ENCODE results near the gene BLOC1S2. TPM values are rescaled to one million over a fixed set of nuclear protein-coding genes. Genes with fewer than 3 reads are reported as not detected.
"Not testable (repeated sequence)": the region's sequence is repeated elsewhere in the genome, so short reads cannot be mapped to it uniquely, and the experiment has no call there.

Gene BLOC1S2
- total RNA-seq (ENCODE audit: insufficient read depth, low replicate concordance) = 27.0 TPM

DNA sequence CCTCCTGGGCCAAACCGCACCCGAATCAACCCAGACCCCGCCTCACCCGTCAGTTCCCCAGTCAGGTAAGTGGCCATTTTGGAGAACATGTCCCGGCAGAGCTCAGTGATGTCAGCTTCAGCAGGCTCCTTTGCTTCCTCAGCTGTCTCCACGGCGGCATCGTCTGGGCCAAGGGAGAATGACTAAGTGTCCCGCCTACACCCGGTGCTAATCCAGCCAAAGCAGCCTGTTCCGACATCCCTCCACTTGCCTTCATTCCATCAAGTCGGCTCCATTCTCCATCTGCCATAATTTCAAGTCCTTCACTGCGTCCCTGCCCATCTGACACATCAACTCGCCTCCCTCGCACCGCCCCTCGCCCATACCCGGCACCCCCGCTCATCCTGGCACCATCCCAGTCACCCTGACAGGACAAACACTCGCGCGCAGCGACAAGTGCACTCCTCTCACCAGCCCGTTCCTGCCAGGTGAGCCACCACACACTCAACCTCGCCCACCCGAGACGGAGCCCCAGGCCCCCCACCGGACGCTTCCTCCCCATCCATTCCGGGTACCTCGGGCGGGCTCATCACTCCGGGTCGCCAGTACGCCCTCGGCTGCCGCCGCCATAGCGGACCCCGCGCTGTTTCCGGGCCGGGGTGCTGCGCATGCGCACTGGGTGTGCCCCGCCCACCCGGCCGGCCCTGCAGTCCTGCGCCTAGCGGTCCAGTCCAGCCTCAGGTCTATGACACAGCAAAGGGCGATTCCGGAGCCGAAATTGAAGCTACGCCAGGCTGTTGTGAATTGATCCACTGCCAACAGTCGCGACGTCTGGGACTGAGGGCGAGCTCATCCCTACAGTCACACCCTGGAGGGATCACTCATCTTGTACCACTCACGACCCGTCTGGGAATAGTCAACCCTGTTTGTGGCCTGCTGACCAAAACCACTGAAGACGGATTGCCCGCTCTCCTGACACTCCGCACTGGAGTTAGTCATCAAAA, at the start of gene BLOC1S2:
BLOC1S2 (minus strand) TSS at position 630 of the 983 bp plus-strand sequence; CDS start at position 609, 21 bp downstream.
- peak; percentile 88 for DNase-seq (ENCODE audit: low spot score)

DNA sequence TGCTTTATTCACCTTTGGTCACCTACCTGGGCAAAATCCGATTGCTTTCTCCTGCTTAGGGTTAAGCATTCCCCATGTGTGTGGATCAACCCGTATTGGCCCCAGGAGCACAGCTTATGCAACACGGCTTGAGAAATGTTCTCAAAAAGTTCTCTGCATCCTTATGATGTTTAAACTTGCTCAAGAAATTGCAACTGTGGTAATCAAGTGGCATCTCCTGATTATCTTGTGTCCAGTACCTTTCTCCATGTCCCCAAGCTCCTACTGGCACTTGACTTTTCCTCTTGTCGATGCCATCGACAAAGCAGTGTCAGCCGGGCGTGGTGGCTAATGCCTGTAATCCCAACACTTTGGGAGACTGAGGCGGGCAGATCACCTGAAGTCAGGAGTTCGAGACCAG, 48.3 kb upstream of the BLOC1S2 start:
- no peak for DNase-seq (ENCODE audit: low spot score)

DNA sequence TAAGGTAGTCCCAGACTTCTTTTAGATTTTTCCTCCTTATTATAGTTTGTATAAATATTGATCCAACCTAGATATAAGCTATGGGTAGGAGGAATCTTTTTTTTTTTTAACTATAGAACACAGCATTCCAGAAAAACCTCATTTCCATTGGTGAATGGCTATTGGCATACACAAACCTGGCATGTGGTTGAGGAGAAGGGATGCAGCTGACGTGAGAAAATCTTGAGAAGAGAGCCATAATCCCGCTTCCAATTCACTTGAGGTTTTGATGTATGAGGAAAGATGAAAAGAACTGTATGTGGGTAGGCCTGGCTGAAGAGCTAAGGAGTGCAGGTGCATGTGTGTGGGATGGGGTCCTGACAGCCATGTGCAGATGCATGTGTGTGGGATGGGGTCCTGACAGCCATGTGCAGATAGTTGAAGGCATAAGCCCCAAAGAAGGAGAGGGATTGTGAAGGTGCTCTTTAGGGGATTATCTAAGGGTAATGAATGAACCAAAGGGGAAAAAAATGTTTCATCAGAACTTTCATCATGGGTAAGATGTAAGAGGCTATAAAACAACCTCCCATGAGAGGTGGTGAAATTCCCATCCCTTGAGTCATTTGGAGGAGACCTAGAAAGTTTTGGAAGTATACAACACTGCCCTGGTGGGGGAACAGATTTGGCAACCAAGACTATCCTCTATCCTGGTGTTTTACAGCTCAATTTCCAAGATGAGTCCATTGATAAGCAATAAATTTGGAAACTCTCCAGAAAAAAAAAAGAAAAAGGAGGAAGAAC, 47.4 kb upstream of the BLOC1S2 start:
- no peak for DNase-seq (ENCODE audit: low spot score)

DNA sequence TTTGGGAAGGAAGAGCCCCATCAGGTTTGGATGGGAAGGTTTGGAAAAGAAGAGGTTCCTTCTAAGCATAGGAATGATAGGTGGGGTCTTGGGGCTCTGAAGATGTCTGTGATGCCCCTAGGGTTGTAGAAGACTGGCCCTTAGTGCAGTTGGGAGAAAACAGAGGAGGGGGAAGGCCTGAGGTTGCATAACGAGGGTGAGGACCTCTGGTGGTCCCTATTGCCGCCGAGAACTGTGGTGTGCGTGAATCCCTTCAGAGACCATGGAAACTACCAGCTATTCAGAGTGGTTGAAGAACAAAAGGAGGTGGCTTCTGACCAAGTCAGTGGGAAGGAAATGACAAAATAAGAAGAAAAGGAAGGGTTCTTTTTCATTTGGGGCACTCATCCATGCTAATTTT, 46.6 kb upstream of the BLOC1S2 start:
- no peak for DNase-seq (ENCODE audit: low spot score)

DNA sequence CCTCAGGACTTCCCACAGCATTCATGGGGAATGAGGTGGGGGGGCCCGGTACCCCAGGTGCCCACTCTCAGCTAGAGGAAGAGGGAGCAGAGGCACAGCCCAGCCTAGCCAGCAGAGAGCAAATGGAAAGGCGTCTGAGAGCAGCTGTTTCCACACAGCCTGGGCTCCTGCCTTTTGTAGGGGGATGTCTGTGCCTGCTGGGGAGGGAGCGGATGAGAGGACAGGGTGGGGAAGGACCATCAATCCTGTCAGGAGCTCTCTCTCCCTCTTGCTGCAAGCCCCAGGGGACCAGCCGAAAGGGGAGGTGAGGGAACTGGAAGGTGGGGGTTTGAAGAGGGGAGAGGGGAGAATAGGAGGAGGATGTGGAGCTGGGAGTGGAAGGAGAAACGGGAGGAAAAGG, 43.6 kb upstream of the BLOC1S2 start, which contains the start of gene PKD2L1:
PKD2L1 (minus strand) TSS at position 150 of the 400 bp plus-strand sequence; CDS start at position 25, 125 bp downstream.
- DNase-seq (ENCODE audit: low spot score) = no peak

DNA sequence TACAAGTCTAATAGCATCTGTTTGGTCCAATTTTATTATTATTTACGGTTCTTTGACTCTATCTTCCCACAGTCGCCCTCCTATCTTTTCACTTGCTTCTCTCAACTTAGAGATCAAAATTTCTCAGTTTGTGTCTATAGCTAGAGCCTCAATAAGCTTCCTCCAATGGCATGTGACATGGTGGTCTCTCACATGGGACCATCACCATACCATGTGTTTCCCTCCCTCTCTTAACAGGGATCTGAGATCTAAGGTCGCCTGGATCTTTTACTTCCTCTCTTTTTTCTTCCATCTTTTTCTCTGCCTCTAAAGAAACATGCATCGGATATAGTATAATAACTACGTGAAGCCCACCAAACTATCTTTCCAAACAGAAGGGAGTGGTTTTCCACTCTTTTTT, 41.7 kb upstream of the BLOC1S2 start:
- no peak for DNase-seq (ENCODE audit: low spot score)

DNA sequence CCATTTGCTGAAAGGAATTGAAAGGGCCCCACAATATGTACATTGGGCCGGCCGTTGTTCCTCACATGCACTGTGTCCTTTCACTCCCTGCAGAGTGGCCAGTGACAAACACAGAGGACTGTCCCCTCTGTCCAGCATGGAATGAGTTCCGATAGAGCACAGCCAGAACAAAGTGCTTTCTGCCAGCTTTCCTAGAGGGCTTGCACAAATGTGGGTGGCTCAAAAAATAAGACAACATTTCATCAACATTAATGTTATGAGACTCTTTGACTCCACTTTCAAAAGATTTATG, 41.2 kb upstream of the BLOC1S2 start:
- DNase-seq (ENCODE audit: low spot score) = no peak

DNA sequence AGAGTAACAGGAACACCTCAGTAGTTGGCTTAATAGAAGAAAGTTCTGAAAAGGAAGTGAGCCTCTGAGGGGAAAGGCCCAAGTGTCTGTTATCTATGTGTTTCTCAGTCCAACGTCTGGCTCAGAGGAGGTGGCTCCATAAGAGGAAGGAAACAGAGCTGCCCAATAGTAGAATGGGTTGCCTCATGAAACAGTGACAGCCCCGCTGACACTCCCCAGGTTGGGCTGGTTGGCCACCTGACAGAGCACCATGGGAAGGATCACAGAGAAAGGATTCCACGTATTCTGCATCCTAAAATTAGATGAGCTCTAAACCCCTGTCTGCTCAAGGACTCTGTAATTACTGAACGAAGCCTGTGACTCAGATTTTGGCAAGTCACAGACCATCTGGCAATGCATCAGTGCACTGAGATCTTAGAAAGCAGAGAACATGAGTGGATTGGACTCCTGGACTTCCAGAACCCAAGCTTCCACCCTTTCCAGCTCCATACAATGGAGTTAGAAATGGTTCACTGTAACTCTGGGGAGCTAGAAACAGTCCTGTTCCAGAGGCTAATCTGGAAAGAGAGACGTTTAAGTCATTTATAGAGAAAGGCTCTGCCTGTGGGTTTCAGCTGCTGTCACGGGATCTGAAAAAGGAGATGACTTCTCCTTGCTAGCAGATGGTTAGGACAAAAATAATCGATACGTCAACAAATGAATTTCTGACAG, 40.7 kb upstream of the BLOC1S2 start:
- peak; percentile 64 for DNase-seq (ENCODE audit: low spot score)

DNA sequence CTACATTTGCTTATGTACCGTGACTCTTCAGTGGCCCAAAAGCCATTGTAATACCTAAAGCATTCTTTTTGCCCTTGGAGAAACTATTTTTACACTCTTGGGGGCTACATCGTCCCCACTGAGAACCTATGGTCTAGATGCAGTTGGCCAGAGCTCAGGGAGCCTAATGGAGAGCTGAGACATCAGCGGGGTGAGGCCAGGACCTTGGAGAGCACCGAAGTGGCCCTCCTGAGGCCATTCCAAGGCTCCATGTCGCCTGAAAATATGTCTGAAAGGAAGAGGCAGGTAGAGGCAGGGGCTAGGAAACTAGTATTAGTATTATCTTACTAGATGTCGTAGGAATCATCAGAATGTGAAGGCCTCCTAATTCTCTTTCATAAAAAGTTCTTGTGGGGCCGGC, 38.7 kb upstream of the BLOC1S2 start:
- no peak for DNase-seq (ENCODE audit: low spot score)

DNA sequence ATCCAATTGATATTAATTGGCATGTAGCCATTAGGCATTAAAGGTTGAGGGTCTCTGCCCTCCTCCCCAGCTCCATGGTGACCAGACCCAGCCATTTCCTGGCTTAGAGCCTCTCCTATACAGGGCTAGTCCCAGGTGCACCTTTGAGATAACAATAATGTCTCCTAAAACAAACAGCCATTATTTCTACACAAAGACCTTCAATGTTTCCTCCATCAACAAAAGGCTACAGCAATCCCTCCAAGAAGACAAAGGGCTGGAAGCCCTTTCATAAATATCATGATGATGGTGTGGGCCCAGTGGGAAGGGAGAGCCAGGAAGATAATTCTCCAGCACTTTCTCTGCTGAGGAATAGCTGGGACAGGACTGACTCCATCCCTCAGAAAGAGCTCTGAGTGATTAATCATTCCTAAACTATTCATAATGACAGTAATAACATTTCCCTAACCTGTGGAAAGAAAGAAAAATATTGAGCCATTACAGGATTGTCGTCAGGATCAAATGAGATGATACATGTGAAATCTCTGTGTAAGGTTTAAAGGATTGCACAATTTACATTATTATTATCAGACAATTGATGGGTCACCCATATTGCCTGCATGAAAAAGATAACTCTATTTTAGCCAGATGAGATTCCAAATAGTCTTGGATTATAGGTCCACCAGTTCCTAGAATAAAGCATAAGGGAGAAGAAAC, 33.4 kb upstream of the BLOC1S2 start:
- no peak for DNase-seq (ENCODE audit: low spot score)

DNA sequence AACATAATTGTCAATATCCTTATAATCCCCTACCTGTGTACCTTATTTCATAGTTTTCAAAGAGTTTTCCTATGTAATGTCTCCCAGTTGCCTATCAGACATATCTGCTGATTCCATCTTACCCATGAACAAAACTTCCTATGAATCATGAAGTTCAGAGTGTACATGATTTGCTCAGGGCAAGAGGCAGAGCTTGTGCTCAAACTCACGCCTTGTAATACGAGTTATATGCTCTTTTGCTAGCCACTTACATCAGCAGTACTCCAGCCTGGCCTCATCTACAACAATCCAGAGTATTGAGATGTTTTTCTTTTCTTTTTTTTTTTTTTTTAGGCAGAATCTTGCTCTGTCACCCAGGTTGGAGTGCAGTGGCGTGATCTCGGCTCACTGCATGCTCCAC, 31.7 kb upstream of the BLOC1S2 start:
- DNase-seq (ENCODE audit: low spot score) = no peak

DNA sequence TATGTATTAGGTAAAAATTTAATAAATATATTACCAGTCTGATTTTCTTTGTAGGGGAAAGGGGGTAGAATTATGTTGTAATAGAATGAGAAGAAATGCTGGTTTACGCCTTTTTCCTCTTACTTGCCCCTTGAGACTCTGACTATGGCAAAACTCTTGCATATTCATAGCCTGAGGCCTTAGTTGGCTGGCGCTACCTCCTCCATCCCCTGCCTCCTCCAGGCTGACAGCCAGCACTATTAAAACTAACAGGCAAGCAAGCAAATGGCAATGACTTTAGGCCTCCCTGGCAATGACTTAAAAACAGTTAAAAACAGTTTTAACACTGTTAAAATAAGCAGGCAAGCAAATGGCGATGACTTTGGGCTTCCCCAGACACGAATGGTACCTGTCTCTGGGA, 29.1 kb upstream of the BLOC1S2 start:
- DNase-seq (ENCODE audit: low spot score) = no peak

DNA sequence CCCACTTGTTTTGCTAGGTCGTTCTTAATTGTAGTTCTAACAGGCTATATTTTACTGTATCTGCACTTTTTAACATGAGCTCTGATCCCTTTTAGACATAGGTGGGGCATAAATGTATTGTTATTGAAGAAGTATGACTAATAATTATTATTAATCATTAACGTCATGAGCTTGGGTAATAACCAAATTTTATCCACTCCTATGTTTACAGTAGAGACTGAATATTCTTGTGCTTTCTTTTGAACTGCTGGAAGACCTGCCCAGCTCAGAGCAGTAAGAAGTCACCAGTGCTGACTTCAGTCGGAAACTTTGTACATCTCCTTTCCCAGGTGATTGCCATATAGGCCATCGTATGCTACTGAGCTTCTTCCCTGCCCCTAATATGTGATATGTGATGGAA, 24.8 kb upstream of the BLOC1S2 start:
- no peak for DNase-seq (ENCODE audit: low spot score)

DNA sequence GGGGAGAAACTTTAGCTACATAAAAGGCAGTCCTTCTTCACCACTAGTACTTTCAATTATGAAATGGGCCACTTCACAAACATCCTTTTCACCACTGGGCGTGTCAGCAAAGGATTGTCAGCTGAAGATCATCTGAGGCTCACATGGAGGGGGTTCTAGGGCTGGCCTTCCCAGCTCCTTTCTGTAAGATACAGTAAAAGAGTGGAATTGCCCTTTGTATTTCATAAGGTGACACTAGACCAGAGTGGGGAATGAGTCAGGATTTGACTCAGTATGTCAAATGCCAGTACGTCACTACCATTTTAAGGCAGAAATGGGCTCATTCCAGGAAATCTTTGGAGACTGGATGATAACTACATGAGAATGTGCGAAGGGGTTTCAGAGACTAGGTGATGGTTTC, 21.2 kb upstream of the BLOC1S2 start:
- DNase-seq (ENCODE audit: low spot score) = no peak

DNA sequence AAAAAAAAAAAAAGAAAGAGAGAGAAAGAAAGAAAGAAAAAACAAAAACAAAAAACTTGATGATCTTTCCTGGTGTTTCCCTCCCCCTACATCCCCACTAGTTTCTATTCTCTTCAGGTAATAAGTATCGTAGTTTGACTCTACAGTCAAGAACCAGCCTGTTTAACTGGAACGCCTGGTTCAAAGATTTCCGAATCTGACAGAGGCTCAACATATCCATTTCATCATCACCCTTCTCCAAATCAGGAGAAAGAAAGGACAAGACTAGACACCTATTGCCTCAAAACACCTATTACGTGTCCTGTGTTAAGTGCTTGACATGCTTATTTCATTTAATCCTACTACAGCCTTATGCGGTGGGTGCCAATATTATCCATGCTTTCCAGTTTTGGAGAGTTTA, 20.4 kb upstream of the BLOC1S2 start:
- DNase-seq (ENCODE audit: low spot score) = no peak

DNA sequence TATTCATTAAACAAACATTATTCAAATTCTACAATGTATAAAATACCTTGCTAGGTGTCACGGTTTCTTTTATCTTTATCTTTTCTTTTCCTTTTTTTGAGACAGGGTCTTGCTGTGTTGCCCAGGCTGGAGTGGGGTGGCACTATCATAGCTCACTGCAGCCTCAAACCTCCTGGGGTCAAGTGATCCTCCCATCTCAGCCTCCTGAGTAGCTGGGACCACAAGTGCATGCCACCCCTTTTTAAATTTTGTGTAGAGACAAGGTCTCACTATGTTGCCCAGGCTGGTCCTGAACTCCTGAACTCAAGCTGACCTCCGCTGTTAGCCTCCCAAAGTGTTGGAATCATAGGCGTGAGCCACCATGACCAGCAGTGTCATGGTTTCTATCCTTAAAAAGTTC, 17.9 kb upstream of the BLOC1S2 start:
- DNase-seq (ENCODE audit: low spot score) = no peak

DNA sequence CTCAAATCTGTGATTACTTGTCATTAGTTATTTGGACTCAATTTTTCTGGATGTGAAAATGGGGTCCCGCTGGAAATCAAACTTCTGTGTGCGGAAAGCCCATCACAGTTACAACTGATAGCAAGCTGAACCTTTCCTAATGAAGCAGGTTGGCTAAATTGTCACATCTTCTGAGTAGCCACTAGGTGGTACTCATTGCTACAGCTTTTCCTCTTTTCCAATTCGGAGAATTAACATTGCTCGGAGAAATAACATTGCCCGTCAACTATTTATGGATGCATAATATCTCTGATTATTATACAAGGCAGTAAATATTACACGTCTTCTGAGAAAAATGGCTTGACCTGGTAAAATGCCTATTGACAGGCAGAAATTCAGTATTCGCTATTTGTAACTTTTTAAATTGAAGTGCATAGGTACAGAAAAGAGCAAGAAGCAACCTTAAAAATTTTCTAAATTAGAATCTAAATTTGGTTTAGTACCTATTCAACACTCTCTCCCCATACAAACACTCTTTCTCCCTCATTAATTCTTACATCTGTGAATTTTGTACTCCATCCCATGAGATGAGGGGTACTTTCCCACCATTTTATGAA, 17.3 kb upstream of the BLOC1S2 start:
- DNase-seq (ENCODE audit: low spot score) = no peak

DNA sequence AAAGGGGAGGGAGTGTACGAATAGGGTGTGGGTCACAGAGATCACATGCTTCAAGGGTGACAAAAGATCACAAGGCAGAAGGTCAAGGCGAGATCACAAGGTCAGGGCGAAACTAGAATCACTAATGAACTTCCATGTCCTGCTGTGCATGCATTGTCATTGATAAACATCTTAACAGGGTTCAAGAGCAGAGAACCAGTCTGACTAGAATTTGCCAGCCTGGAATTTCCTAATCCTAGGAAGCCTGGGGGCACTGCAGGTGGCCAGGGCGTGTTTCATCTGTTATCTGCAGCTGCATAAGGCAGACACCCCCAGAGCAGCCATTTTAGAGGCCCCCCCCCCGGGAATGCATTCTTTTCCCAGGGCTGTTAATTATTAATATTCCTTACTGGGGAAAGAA, 14.6 kb upstream of the BLOC1S2 start:
- not testable (repeated sequence) for DNase-seq (ENCODE audit: low spot score)

DNA sequence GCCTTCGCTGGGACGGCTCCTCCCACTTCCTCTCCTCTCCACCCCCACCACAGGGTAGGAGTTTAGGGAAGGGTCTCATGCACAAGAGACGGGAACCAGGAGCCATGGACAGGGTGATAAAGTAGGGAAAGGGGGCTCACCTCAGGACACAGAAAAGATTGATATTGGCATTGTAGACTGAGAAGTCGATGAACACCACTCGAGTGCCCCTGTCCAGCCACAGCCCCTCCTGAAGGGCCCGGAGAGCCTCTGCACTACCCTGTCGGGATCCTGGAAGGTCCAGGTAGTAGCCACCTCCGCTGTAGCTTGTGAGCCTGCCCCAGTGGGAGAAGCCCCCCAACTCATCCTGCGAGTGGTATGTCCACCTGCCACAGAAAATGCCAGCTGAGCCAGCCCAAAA, 10.8 kb upstream of the BLOC1S2 start:
- no peak for DNase-seq (ENCODE audit: low spot score)

DNA sequence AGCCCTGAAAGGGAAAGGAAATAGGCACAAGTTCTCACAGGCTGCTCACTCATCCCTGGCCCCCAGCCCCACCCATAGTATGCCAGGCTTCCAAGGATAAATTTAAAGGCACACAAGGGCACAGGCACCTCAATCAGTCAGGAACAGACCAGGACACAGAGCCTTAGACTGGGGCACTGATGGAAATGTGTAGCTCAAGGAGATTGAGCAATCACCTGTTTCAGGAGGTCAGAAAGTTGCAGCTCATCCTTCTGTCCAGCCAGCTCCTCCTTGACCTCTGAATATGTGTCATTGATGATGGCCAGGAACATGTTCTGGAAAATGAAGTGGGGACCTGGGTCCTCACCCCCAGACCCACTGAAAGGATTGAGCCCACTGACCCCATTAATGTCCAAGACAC, 6.6 kb upstream of the BLOC1S2 start:
- no peak for DNase-seq (ENCODE audit: low spot score)

DNA sequence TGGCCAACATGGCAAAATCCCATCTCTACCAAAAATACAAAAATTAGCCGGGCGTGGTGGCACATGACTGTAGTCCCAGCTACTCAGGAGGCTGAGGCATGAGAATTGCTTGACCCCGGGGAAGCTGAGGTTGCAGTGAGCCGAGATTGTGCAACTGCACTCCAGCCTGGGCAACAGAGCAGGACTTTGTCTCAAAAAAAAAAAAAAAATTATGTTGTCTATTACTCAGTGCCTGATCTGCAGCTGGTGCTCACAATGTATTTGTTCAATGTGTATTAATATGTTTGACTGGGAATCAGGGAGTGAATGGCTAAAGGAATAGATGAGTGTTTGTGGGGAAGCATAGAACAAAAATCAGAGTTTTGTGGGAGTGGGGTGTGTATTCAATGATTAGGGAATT, 5.8 kb upstream of the BLOC1S2 start:
- DNase-seq (ENCODE audit: low spot score) = not testable (repeated sequence)
